Measurements from ENCODE around the gene TMEM187. TPM values are rescaled to one million over a fixed set of nuclear protein-coding genes. Genes with fewer than 3 reads are reported as not detected.

TMEM187 gene
- total and polyA plus RNA-seq, 2 experiments from 2014 or later, result 8.7 to 12.1 TPM

- no peaks in the 10 kb centered on the region for H3K9me3 ChIP-seq (ENCODE audit: low read depth)
- H3K4me3 ChIP-seq, result no peak overlapping the region
- H3K27me3 ChIP-seq, result no peaks in the 10 kb centered on the region
- WGBS (ENCODE audit: low lambda C conversion rate, missing lambda C conversion rate), result 85% methylated on average over 28 of the region's 30 CpGs
- no peak for DNase-seq (ENCODE audit: low spot score)
- TF ChIP-seq CTCF (IDR thresholded peaks at IDR 0.05; ENCODE audit: poor library complexity), result no peak
- TF ChIP-seq EZH2 (IDR thresholded peaks at IDR 0.05; ENCODE audit: borderline replicate concordance), result no peak
- no peak for TF ChIP-seq EZH2phosphoT487 (IDR thresholded peaks at IDR 0.05; ENCODE audit: low read depth, severe bottlenecking, unreplicated experiment)
- no peak overlapping the region for H3K27ac ChIP-seq
- H3K4me1 ChIP-seq (ENCODE audit: insufficient read depth), result no peaks in the 10 kb centered on the region
- H3K4me2 ChIP-seq, result no peak overlapping the region
- H3K9me2 ChIP-seq (replicated peaks; ENCODE audit: insufficient read depth), result no peaks in the 10 kb centered on the region
- H3K79me2 ChIP-seq, result no peaks in the 10 kb centered on the region
- H4K20me1 ChIP-seq (ENCODE audit: insufficient read depth, poor library complexity, severe bottlenecking), result no peaks in the 10 kb centered on the region
- H3K36me3 ChIP-seq (replicated peaks; ENCODE audit: insufficient read depth, low read depth), result no peaks in the 10 kb centered on the region
- no peak overlapping the region for H2AFZ ChIP-seq
Observed at GRCh38 chrX:153948847-153949805, 23.4 kb upstream of the TMEM187 start.

- Histone ChIP-seq H3K4me1 (ENCODE audit: insufficient read depth) (no peaks in the 10 kb centered on the region), H3K4me2 (no peak overlapping the region), H3K4me3 (no peak overlapping the region), H2AFZ (no peak overlapping the region), H3K9me2 (replicated peaks; ENCODE audit: insufficient read depth) (no peaks in the 10 kb centered on the region), H3K27ac (no peak overlapping the region), H4K20me1 (ENCODE audit: insufficient read depth, poor library complexity, severe bottlenecking) (no peaks in the 10 kb centered on the region), H3K27me3 (no peaks in the 10 kb centered on the region), H3K36me3 (replicated peaks; ENCODE audit: insufficient read depth, low read depth) (no peaks in the 10 kb centered on the region), H3K79me2 (no peaks in the 10 kb centered on the region), H3K9me3 (ENCODE audit: low read depth) (no peaks in the 10 kb centered on the region)
- DNase-seq (ENCODE audit: low spot score), result no peak
- 88% methylated on average over 19 of the region's 19 CpGs for WGBS (ENCODE audit: low lambda C conversion rate, missing lambda C conversion rate)
- TF ChIP-seq CTCF (IDR thresholded peaks at IDR 0.05; ENCODE audit: poor library complexity) (no peak), EZH2phosphoT487 (IDR thresholded peaks at IDR 0.05; ENCODE audit: low read depth, severe bottlenecking, unreplicated experiment) (no peak)
Observed at GRCh38 chrX:153950127-153950526, 22.4 kb upstream of the TMEM187 start.

GRCh38 chrX:153951683-153952372 is 20.7 kb upstream of the TMEM187 start:
- Histone ChIP-seq H3K4me3 (no peak overlapping the region), H3K27me3 (no peaks in the 10 kb centered on the region), H3K4me2 (no peak overlapping the region), H3K27ac (no peak overlapping the region), H4K20me1 (ENCODE audit: insufficient read depth, poor library complexity, severe bottlenecking) (no peaks in the 10 kb centered on the region), H3K9me3 (ENCODE audit: low read depth) (no peaks in the 10 kb centered on the region), H3K9me2 (replicated peaks; ENCODE audit: insufficient read depth) (no peaks in the 10 kb centered on the region), H3K36me3 (replicated peaks; ENCODE audit: insufficient read depth, low read depth) (no peaks in the 10 kb centered on the region), H3K79me2 (no peaks in the 10 kb centered on the region), H2AFZ (no peak overlapping the region), H3K4me1 (ENCODE audit: insufficient read depth) (no peaks in the 10 kb centered on the region)
- TF ChIP-seq CTCF (IDR thresholded peaks at IDR 0.05; ENCODE audit: poor library complexity), result no peak
- no peak for TF ChIP-seq EZH2 (IDR thresholded peaks at IDR 0.05; ENCODE audit: borderline replicate concordance)
- TF ChIP-seq EZH2phosphoT487 (IDR thresholded peaks at IDR 0.05; ENCODE audit: low read depth, severe bottlenecking, unreplicated experiment), result no peak
- no peak for DNase-seq (ENCODE audit: low spot score)
- 93% methylated on average over 27 of the region's 28 CpGs for WGBS (ENCODE audit: low lambda C conversion rate, missing lambda C conversion rate)
